PFSK-1 (cell line): ENCODE results near the gene CPO.

Source experiments
- POLR2AphosphoS5 ChIP-seq: IDR thresholded peaks from 2 replicates; pipeline ENCODE4 v1.6.1; 2012; ENCODE audit warnings: low read depth, mild to moderate bottlenecking, control low read depth, low read length, moderate library complexity
- SIN3A ChIP-seq: IDR thresholded peaks from 2 replicates; pipeline ENCODE4 v1.6.1; 2012; ENCODE audit warnings: mild to moderate bottlenecking, low read length, moderate library complexity, borderline replicate concordance; ENCODE audit not compliant: insufficient read depth
- TF ChIP-seq, protein P1 (sequence below), 2 experiments: IDR thresholded peaks; 2 replicates each; pipeline versions ENCODE4 v1.6.1 to v1.8.0; 2011 to 2012; ENCODE audit warnings: low read depth in 2 of 2, low read length in 2 of 2, control low read depth in 1 of 2, inconsistent platforms in 1 of 2, mild to moderate bottlenecking in 1 of 2, moderate library complexity in 1 of 2; ENCODE audit not compliant: insufficient read depth in 1 of 2

DNA sequence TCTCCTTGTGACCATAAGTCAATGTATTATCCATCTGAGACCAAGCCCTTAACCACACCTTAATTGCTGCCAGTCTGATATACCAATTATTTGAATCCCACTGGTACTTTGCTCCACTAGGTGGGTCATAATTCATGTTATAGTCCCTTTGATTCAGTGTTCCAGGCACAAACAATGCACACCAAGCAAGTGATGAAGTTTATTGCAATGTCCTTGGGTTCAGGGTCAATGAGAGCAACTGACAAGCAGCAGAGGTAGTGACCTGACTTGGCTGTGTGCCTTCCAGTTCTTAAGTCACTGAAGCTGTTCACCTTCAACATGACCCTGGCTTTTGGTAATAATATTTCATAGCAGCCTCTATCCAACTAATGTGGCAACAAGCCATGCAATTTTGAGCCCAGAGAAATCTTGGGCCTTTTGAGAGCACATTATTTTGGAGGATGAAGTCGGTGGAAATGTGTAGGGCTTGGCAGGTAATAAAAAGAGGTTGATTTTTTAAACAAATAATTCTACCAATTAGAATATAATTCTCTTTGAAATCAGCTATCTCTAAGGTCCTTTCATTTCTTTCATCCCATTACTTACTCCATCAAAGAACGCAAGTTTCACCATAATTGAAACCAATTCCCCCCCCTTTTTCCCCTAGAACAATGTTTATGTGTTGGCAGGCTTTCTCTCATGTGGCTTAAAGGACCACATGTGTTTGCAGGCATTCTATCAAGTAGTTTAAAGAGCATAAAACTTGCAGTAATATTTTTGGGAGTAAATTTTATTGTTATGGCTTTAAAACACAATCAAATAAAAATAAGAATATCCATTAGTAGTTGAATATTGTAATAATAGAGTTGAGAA, 3.1 kb upstream of the CPO start:
- TF ChIP-seq SIN3A (no peak), POLR2AphosphoS5 (no peak)
- TF ChIP-seq, protein P1, sequence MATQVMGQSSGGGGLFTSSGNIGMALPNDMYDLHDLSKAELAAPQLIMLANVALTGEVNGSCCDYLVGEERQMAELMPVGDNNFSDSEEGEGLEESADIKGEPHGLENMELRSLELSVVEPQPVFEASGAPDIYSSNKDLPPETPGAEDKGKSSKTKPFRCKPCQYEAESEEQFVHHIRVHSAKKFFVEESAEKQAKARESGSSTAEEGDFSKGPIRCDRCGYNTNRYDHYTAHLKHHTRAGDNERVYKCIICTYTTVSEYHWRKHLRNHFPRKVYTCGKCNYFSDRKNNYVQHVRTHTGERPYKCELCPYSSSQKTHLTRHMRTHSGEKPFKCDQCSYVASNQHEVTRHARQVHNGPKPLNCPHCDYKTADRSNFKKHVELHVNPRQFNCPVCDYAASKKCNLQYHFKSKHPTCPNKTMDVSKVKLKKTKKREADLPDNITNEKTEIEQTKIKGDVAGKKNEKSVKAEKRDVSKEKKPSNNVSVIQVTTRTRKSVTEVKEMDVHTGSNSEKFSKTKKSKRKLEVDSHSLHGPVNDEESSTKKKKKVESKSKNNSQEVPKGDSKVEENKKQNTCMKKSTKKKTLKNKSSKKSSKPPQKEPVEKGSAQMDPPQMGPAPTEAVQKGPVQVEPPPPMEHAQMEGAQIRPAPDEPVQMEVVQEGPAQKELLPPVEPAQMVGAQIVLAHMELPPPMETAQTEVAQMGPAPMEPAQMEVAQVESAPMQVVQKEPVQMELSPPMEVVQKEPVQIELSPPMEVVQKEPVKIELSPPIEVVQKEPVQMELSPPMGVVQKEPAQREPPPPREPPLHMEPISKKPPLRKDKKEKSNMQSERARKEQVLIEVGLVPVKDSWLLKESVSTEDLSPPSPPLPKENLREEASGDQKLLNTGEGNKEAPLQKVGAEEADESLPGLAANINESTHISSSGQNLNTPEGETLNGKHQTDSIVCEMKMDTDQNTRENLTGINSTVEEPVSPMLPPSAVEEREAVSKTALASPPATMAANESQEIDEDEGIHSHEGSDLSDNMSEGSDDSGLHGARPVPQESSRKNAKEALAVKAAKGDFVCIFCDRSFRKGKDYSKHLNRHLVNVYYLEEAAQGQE (IDR thresholded peaks at IDR 0.05; ENCODE audit: insufficient read depth in 1 of 2, low read depth in 2 of 2, low read length in 2 of 2), result no peak
